HEK293 (cell line): ENCODE results near the gene RIPK3.

Experiments used
- CTCF ChIA-PET: fragments of 350-600 bp; formaldehyde crosslinking; extraction: SDS; loops from one replicate; lab custom pipeline; 2021; ENCODE audit warnings: antibody characterized with exemption; lab: Yijun Ruan, JAX
- POLR2A ChIA-PET: fragments of 300-600 bp; formaldehyde crosslinking; extraction: SDS; loops from one replicate; lab custom pipeline; 2020; ENCODE audit warnings: antibody characterized with exemption, inconsistent platforms; lab: Yijun Ruan, JAX
- H3K27ac ChIP-seq: fragments of 200-500 bp; sonication (Bioruptor generic); 2 replicates; pipeline ENCODE4 v1.5.1; 2014; ENCODE audit warnings: low read depth, low read length, control low read depth, inconsistent platforms; ENCODE audit errors: extremely low read depth
- H3K36me3 ChIP-seq, 2 experiments: fragments of 200-500 bp in 1 of 2; sonication (Bioruptor generic) in 1 of 2; 1 replicate in 1 of 2; 2 replicates in 1 of 2; pipeline ENCODE4 v1.5.1; 2014 to 2017; ENCODE audit warnings: inconsistent platforms in 2 of 2, low read length in 2 of 2; ENCODE audit not compliant: control insufficient read depth in 2 of 2, insufficient read depth in 1 of 2
- H3K4me1 ChIP-seq: fragments of 200-500 bp; sonication (Bioruptor generic); 2 replicates; pipeline ENCODE4 v1.5.1; 2014; ENCODE audit warnings: mild to moderate bottlenecking, low read length, inconsistent platforms; ENCODE audit not compliant: control insufficient read depth, insufficient read depth
- H3K4me3 ChIP-seq: 2 replicates; pipeline ENCODE4 v1.5.1; 2011; ENCODE audit warnings: low read depth, mild to moderate bottlenecking, control low read depth, low read length, moderate library complexity
- H3K9me3 ChIP-seq: fragments of 200-500 bp; sonication (Bioruptor generic); 2 replicates; pipeline ENCODE4 v1.5.1; 2014; ENCODE audit warnings: low read depth, low read length, inconsistent platforms; ENCODE audit not compliant: control insufficient read depth, insufficient read depth
- HOXA7 ChIP-seq: sonication (generic); formaldehyde crosslinking; IDR thresholded peaks from 2 replicates; pipeline ENCODE4 v1.8.1; 2022; ENCODE audit warnings: missing genetic modification reagents, borderline replicate concordance
- KLF10 ChIP-seq: fragments of 450-650 bp; IDR thresholded peaks from 2 replicates; pipeline ENCODE4 v1.5.1; 2018; ENCODE audit warnings: missing biosample characterization, mild to moderate bottlenecking, missing genetic modification characterization
- ZBTB20 ChIP-seq: fragments of 450-650 bp; formaldehyde crosslinking; IDR thresholded peaks from 2 replicates; pipeline ENCODE4 v1.5.1; 2016; ENCODE audit warnings: missing biosample characterization, missing genetic modification characterization
- ZNF48 ChIP-seq: fragments of 450-650 bp; formaldehyde crosslinking; IDR thresholded peaks from 2 replicates; pipeline ENCODE4 v1.5.1; 2016; ENCODE audit warnings: missing biosample characterization, missing genetic modification characterization
- ZNF560 ChIP-seq: fragments of 450-650 bp; formaldehyde crosslinking; IDR thresholded peaks from 2 replicates; pipeline ENCODE4 v1.5.1; 2017; ENCODE audit warnings: missing biosample characterization, missing genetic modification characterization, borderline replicate concordance
- ZNF654 ChIP-seq: fragments of 450-650 bp; formaldehyde crosslinking; IDR thresholded peaks from 2 replicates; pipeline ENCODE4 v1.5.1; 2016; ENCODE audit warnings: low read depth, missing biosample characterization, missing genetic modification characterization
- TF ChIP-seq, protein P1 (sequence below): fragments of 450-650 bp; formaldehyde crosslinking; IDR thresholded peaks from 2 replicates; pipeline ENCODE4 v1.5.1; 2016; ENCODE audit warnings: missing biosample characterization, missing genetic modification characterization
- TF ChIP-seq, protein P2 (sequence below): fragments of 450-650 bp; formaldehyde crosslinking; IDR thresholded peaks from 2 replicates; pipeline ENCODE4 v1.5.1; 2017; ENCODE audit warnings: missing biosample characterization, missing genetic modification characterization
- TF ChIP-seq, protein P3 (sequence below): fragments of 450-650 bp; formaldehyde crosslinking; IDR thresholded peaks from 2 replicates; pipeline ENCODE4 v1.5.1; 2016; ENCODE audit warnings: missing biosample characterization, missing genetic modification characterization, borderline replicate concordance
- TF ChIP-seq, protein P4 (sequence below): fragments of 450-650 bp; formaldehyde crosslinking; IDR thresholded peaks from 2 replicates; pipeline ENCODE4 v1.5.1; 2016; ENCODE audit warnings: missing biosample characterization, missing genetic modification characterization

The RIPK3 gene

DNA sequence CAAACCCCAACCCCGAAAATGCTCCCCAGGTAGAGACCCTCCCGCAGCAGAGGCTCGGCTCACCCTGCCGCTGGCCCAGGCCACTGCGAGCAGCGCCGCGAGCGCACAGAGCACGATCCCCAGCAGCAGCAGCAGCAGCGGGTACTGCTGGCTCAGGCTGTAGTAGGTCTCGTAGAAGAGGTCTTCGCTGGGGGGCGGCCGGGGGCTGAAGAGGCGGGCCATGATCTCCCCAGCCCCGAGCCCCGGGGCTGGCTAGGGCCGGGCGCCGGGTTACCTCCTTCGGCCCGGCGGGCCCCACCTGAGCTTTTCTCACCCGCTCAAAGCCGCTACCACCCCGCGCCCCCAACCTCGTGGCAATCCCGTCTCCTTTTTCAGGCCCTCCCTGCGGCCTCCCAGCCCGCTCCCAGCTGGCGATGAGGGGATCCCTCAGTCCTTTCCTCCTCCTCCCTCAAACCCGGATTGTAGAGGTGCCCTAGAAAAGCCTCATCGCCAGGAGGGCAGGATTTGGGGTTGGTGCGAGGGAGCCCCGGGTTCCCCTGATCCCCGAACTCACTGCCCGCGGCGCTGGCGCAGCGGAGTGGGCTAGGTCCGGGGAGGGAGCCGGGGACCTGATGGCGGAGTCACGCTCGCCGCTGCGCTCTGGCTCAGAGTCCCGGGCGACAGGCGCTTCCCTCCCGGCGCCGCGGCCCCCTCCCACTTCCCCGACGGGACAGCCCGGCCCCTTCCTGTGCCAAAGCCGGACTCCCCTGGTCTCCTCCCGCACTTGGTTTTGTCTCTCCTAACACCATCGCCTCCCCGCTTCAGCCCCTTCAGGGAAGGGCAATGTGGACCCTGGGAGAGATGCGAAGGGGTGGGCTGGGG, 5.1 kb downstream of the RIPK3 start, which contains the start of gene ADCY4 (continued):
- TF ChIP-seq, protein P1, sequence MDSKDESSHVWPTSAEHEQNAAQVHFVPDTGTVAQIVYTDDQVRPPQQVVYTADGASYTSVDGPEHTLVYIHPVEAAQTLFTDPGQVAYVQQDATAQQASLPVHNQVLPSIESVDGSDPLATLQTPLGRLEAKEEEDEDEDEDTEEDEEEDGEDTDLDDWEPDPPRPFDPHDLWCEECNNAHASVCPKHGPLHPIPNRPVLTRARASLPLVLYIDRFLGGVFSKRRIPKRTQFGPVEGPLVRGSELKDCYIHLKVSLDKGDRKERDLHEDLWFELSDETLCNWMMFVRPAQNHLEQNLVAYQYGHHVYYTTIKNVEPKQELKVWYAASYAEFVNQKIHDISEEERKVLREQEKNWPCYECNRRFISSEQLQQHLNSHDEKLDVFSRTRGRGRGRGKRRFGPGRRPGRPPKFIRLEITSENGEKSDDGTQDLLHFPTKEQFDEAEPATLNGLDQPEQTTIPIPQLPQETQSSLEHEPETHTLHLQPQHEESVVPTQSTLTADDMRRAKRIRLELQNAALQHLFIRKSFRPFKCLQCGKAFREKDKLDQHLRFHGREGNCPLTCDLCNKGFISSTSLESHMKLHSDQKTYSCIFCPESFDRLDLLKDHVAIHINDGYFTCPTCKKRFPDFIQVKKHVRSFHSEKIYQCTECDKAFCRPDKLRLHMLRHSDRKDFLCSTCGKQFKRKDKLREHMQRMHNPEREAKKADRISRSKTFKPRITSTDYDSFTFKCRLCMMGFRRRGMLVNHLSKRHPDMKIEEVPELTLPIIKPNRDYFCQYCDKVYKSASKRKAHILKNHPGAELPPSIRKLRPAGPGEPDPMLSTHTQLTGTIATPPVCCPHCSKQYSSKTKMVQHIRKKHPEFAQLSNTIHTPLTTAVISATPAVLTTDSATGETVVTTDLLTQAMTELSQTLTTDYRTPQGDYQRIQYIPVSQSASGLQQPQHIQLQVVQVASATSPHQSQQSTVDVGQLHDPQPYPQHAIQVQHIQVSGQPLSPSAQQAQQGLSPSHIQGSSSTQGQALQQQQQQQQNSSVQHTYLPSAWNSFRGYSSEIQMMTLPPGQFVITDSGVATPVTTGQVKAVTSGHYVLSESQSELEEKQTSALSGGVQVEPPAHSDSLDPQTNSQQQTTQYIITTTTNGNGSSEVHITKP: no peak
- TF ChIP-seq, protein P2, sequence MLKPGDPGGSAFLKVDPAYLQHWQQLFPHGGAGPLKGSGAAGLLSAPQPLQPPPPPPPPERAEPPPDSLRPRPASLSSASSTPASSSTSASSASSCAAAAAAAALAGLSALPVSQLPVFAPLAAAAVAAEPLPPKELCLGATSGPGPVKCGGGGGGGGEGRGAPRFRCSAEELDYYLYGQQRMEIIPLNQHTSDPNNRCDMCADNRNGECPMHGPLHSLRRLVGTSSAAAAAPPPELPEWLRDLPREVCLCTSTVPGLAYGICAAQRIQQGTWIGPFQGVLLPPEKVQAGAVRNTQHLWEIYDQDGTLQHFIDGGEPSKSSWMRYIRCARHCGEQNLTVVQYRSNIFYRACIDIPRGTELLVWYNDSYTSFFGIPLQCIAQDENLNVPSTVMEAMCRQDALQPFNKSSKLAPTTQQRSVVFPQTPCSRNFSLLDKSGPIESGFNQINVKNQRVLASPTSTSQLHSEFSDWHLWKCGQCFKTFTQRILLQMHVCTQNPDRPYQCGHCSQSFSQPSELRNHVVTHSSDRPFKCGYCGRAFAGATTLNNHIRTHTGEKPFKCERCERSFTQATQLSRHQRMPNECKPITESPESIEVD (tag by site-specific recombination): no peak
- TF ChIP-seq KLF10 (tag by site-specific recombination) (no peak), ZNF560 (tag by site-specific recombination) (no peak), HOXA7 (CRISPR knock-in tag) (no peak), ZBTB20 (tag by site-specific recombination) (no peak)
- TF ChIP-seq, all 188 proteins: peak for 0

DNA sequence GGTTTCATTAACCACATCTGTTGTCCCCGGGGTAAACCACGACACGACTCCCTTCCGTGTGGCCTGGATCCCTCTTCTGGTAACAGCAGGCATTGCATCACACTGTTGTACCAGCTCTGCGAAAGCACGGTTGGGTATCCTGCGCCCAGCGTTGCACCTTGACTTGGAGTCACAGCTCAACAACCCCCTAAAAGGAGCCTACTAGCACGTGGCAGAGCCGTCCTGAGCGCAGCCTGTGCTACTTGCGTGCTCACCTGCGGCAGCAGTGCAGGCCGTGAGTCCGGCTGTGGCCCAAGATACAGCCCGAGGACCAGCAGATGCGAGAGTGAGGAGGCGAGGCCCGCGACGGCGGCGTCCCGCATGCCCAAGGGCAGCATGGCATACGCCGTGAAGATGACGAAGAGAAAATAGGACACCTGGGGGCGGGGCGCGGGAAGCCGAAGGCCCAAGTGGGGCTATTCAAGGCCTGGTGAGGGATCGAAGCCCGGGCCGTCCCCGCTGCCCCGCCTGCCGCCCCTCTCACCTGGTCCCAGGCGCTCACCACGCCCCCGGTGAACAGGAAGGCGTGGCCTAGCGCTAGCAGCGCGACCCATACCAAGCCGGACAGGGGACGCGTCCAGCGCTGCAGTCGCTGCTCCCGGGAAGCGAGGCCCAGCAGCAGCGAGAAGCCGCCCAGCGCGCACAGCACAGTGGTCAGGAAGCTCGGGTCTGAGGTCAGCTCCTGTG, 7.4 kb downstream of the RIPK3 start:
- H3K4me1 ChIP-seq: peaks cover 4% of the 10 kb centered on the region; the same call in 1 of the 2 replicates
- H3K4me3 ChIP-seq: no peak overlapping the region
- H3K36me3 ChIP-seq: no peaks in the 10 kb centered on the region
- ChIA-PET POLR2A (interaction anchor here (0.6 to 2.7 kb wide), 7 partner anchors 40 to 144 kb away, joined by 3 to 21 read pairs (median 5); partner anchors contain the start of genes CBLN3, IPO4, KHNYN and SDR39U1), CTCF (interaction anchor here (0.6 to 16.9 kb wide), 27 partner anchors 9 to 325 kb away, joined by 3 to 468 read pairs (median 7); partner anchors contain the start of genes CBLN3, KHNYN, SDR39U1 and TGM1)
- no peaks in the 10 kb centered on the region for H3K9me3 ChIP-seq
- H3K27ac ChIP-seq: no peak overlapping the region
- TF ChIP-seq, protein P3, sequence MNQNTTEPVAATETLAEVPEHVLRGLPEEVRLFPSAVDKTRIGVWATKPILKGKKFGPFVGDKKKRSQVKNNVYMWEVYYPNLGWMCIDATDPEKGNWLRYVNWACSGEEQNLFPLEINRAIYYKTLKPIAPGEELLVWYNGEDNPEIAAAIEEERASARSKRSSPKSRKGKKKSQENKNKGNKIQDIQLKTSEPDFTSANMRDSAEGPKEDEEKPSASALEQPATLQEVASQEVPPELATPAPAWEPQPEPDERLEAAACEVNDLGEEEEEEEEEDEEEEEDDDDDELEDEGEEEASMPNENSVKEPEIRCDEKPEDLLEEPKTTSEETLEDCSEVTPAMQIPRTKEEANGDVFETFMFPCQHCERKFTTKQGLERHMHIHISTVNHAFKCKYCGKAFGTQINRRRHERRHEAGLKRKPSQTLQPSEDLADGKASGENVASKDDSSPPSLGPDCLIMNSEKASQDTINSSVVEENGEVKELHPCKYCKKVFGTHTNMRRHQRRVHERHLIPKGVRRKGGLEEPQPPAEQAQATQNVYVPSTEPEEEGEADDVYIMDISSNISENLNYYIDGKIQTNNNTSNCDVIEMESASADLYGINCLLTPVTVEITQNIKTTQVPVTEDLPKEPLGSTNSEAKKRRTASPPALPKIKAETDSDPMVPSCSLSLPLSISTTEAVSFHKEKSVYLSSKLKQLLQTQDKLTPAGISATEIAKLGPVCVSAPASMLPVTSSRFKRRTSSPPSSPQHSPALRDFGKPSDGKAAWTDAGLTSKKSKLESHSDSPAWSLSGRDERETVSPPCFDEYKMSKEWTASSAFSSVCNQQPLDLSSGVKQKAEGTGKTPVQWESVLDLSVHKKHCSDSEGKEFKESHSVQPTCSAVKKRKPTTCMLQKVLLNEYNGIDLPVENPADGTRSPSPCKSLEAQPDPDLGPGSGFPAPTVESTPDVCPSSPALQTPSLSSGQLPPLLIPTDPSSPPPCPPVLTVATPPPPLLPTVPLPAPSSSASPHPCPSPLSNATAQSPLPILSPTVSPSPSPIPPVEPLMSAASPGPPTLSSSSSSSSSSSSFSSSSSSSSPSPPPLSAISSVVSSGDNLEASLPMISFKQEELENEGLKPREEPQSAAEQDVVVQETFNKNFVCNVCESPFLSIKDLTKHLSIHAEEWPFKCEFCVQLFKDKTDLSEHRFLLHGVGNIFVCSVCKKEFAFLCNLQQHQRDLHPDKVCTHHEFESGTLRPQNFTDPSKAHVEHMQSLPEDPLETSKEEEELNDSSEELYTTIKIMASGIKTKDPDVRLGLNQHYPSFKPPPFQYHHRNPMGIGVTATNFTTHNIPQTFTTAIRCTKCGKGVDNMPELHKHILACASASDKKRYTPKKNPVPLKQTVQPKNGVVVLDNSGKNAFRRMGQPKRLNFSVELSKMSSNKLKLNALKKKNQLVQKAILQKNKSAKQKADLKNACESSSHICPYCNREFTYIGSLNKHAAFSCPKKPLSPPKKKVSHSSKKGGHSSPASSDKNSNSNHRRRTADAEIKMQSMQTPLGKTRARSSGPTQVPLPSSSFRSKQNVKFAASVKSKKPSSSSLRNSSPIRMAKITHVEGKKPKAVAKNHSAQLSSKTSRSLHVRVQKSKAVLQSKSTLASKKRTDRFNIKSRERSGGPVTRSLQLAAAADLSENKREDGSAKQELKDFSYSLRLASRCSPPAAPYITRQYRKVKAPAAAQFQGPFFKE: no peak
- no peak for TF ChIP-seq ZNF48 (tag by site-specific recombination)
- TF ChIP-seq ZNF654 (tag by site-specific recombination): peak; percentile 37; the same call in 1 of the 2 replicates
- TF ChIP-seq, protein P4, sequence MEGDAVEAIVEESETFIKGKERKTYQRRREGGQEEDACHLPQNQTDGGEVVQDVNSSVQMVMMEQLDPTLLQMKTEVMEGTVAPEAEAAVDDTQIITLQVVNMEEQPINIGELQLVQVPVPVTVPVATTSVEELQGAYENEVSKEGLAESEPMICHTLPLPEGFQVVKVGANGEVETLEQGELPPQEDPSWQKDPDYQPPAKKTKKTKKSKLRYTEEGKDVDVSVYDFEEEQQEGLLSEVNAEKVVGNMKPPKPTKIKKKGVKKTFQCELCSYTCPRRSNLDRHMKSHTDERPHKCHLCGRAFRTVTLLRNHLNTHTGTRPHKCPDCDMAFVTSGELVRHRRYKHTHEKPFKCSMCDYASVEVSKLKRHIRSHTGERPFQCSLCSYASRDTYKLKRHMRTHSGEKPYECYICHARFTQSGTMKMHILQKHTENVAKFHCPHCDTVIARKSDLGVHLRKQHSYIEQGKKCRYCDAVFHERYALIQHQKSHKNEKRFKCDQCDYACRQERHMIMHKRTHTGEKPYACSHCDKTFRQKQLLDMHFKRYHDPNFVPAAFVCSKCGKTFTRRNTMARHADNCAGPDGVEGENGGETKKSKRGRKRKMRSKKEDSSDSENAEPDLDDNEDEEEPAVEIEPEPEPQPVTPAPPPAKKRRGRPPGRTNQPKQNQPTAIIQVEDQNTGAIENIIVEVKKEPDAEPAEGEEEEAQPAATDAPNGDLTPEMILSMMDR: peak; percentile 67; the same call in 1 of the 2 replicates
